H1 (cell line): ENCODE data around the gene DPM3. TPM values are rescaled to one million over a fixed set of nuclear protein-coding genes. Genes with fewer than 3 reads are reported as not detected.

Experiments used
- ASH2L ChIP-seq: fragments of 200-600, 300-600 bp; sonication (generic); IDR thresholded peaks from one replicate; pipeline ENCODE4 v1.7.1; 2017; ENCODE audit warnings: low read length
- BACH1 ChIP-seq: IDR thresholded peaks from 2 replicates; pipeline ENCODE4 v1.6.1; 2012; ENCODE audit warnings: low read length, improper control_type of control experiment
- BCL11A ChIP-seq, 2 experiments: IDR thresholded peaks; one replicate each; pipeline ENCODE4 v1.6.1; 2011; ENCODE audit warnings: low read depth in 2 of 2, low read length in 2 of 2, mild to moderate bottlenecking in 2 of 2
- CEBPB ChIP-seq: IDR thresholded peaks from 2 replicates; pipeline ENCODE4 v1.6.1; 2012; ENCODE audit warnings: low read depth, low read length
- EZH2 ChIP-seq: fragments of 200-600 bp; sonication (generic); IDR thresholded peaks from 2 replicates; pipeline ENCODE4 v1.7.1; 2012; ENCODE audit warnings: low read depth, mild to moderate bottlenecking, moderate library complexity, low read length, inconsistent platforms; ENCODE audit not compliant: severe bottlenecking
- FOSL1 ChIP-seq: IDR thresholded peaks from 2 replicates; pipeline ENCODE4 v1.6.1; 2011; ENCODE audit warnings: mild to moderate bottlenecking, low read depth, low read length, moderate library complexity; ENCODE audit not compliant: insufficient read depth
- HDAC6 ChIP-seq: IDR thresholded peaks from one replicate; pipeline ENCODE4 v1.7.1; 2012; ENCODE audit warnings: low read depth, mild to moderate bottlenecking, inconsistent platforms, low read length, moderate library complexity
- KDM4A ChIP-seq: IDR thresholded peaks from one replicate; pipeline ENCODE4 v1.7.1; 2012; ENCODE audit warnings: low read depth, mild to moderate bottlenecking, moderate library complexity, low read length, inconsistent platforms; ENCODE audit not compliant: severe bottlenecking
- MAFK ChIP-seq: IDR thresholded peaks from 2 replicates; pipeline ENCODE4 v1.6.1; 2012; ENCODE audit warnings: low read depth, mild to moderate bottlenecking, improper control_type of control experiment, low read length
- NRF1 ChIP-seq: IDR thresholded peaks from 2 replicates; pipeline ENCODE4 v1.6.1; 2011; ENCODE audit warnings: mild to moderate bottlenecking, low read depth, low read length, improper control_type of control experiment
- POLR2A ChIP-seq, 2 experiments: IDR thresholded peaks; 1 replicate in 1 of 2; 2 replicates in 1 of 2; pipeline ENCODE4 v1.6.1; 2011; ENCODE audit warnings: low read depth in 2 of 2, low read length in 2 of 2, mild to moderate bottlenecking in 2 of 2; ENCODE audit errors: control extremely low read depth in 1 of 2
- POU5F1 ChIP-seq: IDR thresholded peaks from 2 replicates; pipeline ENCODE4 v1.6.1; 2011; ENCODE audit warnings: low read depth, mild to moderate bottlenecking, low read length, moderate library complexity
- SAP30 ChIP-seq: fragments of 300-600 bp; sonication (generic); IDR thresholded peaks from 2 replicates; pipeline ENCODE4 v1.7.1; 2012; ENCODE audit warnings: low read length, moderate library complexity, mild to moderate bottlenecking, inconsistent platforms; ENCODE audit not compliant: insufficient read depth, insufficient replicate concordance
- SIN3A ChIP-seq, 2 experiments: IDR thresholded peaks in 1 of 2; conservative IDR thresholded peaks in 1 of 2; 2 replicates each; pipeline ENCODE4 v1.6.1; 2011 to 2012; ENCODE audit warnings: low read length in 2 of 2, improper control_type of control experiment in 1 of 2, low read depth in 1 of 2, mild to moderate bottlenecking in 1 of 2
- SP4 ChIP-seq: IDR thresholded peaks from 2 replicates; pipeline ENCODE4 v1.6.1; 2012; ENCODE audit warnings: low read length, inconsistent platforms
- SRF ChIP-seq: IDR thresholded peaks from 2 replicates; pipeline ENCODE4 v1.6.1; 2011; ENCODE audit warnings: mild to moderate bottlenecking, low read depth, low read length, moderate library complexity
- TEAD4 ChIP-seq: IDR thresholded peaks from 2 replicates; pipeline ENCODE4 v1.6.1; 2012; ENCODE audit warnings: low read depth, low read length, inconsistent platforms, mixed read lengths
- YY1 ChIP-seq: IDR thresholded peaks from 2 replicates; pipeline ENCODE4 v1.6.1; 2011; ENCODE audit warnings: low read depth, mild to moderate bottlenecking, low read length
- polyA plus RNA-seq, 7 experiments: library from polyadenylated mRNA; depleted of rRNA in 3 of 7; stranded (reverse) in 5 of 7; unstranded in 2 of 7; fragments of >200 nt in 5 of 7; fragments of 200-250 nt in 2 of 7; gene quantifications; 1 replicate in 5 of 7; 2 replicates in 1 of 7; 4 replicates in 1 of 7; pipeline versions ENCODE4 v1.2.1 to v1.2.3, GENCODE V29; 2011 to 2013; ENCODE audit warnings: missing spikeins in 2 of 7, mixed read lengths in 2 of 7
- total RNA-seq: library from RNA; stranded (reverse); fragmentation: NEBNext Ultra II Directional; extraction: Animal tissue kit (Norgen Biotek cat#: 25700); gene quantifications from 2 replicates; pipeline ENCODE4 v1.2.1, GENCODE V29; 2021
- TF ChIP-seq, protein P1 (sequence below): IDR thresholded peaks from 2 replicates; pipeline ENCODE4 v1.6.1; 2011; ENCODE audit warnings: low read length, improper control_type of control experiment
- TF ChIP-seq, protein P2 (sequence below): IDR thresholded peaks from 2 replicates; pipeline ENCODE4 v1.6.1; 2012; ENCODE audit warnings: inconsistent platforms
- TF ChIP-seq, protein P3 (sequence below): IDR thresholded peaks from 2 replicates; pipeline ENCODE4 v1.6.1; 2012; ENCODE audit warnings: low read length, inconsistent platforms

DPM3 gene
- total and polyA plus RNA-seq, 2 of the 8 experiments (the other 6 are each of a cell fraction or from before 2014, with no cell fraction given) = 44.8 to 227 TPM

DNA sequence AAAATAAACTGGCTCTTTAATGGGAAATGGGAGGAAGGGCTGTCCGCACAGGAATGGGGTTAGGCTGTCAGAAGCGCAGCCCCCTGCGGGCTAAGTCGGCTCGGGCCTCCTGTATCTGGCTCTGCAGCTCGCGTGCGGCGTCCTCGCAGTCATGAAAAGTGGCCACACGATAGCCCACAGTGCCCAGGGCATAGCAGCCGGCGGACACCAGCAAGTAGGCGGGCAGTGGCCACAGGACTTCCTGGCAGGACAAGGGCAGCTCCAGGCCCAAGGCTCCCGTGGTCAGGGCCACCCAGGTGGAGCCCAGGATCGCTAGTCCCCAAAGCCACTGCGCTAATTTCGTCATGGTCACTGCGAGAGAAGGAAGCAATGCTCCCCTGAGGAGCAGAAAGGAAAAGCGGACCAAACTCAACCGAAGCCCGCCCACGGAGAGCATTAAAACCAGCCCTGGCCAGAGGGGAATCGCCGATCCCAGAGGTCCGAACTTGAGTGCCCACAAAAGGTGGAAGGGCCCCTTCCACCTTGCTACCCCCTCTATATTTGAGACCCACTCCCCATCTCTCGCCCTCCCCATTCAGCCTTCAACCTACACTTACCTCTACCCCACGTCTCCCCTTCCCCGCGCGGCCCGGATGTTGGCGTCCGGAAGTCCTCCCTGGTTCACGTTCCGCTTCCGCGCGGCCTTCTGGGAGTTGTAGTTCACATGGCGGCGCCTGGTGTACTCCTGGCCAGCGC is at the start of gene DPM3 (continued):
- TF ChIP-seq, protein P1, sequence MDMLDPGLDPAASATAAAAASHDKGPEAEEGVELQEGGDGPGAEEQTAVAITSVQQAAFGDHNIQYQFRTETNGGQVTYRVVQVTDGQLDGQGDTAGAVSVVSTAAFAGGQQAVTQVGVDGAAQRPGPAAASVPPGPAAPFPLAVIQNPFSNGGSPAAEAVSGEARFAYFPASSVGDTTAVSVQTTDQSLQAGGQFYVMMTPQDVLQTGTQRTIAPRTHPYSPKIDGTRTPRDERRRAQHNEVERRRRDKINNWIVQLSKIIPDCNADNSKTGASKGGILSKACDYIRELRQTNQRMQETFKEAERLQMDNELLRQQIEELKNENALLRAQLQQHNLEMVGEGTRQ = no peak
- TF ChIP-seq TEAD4 (0 out of 2 replicates have a peak, but pooled peaks have one; percentile 11), POLR2A (IDR thresholded peaks at IDR 0.05; ENCODE audit: control extremely low read depth in 1 of 2, low read depth in 2 of 2, low read length in 2 of 2) (no peak; a peak in 1 of 3 replicates), EZH2 (no peak), FOSL1 (no peak), NRF1 (no peak), BACH1 (no peak), HDAC6 (no peak), SRF (peak; percentile 24; the same call in 1 of the 2 replicates), CEBPB (no peak), SAP30 (no peak), MAFK (no peak), BCL11A (IDR thresholded peaks at IDR 0.05; ENCODE audit: low read depth in 2 of 2, low read length in 2 of 2) (no peak), KDM4A (peak; percentile 60), ASH2L (peak; percentile 81), SP4 (no peak), POU5F1 (no peak), YY1 (peak; percentile 50; the same call in 1 of the 2 replicates), SIN3A (conservative IDR thresholded peaks at IDR 0.05 in 1 of 2, IDR thresholded peaks at IDR 0.05 in 1 of 2; ENCODE audit: low read depth in 1 of 2, low read length in 2 of 2) (peak in 1 of 2 experiments; percentile 77; a peak in 1 of 4 replicates)
- TF ChIP-seq, protein P2, sequence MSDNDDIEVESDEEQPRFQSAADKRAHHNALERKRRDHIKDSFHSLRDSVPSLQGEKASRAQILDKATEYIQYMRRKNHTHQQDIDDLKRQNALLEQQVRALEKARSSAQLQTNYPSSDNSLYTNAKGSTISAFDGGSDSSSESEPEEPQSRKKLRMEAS = no peak; the same call in 1 of the 2 replicates
- TF ChIP-seq, protein P3, sequence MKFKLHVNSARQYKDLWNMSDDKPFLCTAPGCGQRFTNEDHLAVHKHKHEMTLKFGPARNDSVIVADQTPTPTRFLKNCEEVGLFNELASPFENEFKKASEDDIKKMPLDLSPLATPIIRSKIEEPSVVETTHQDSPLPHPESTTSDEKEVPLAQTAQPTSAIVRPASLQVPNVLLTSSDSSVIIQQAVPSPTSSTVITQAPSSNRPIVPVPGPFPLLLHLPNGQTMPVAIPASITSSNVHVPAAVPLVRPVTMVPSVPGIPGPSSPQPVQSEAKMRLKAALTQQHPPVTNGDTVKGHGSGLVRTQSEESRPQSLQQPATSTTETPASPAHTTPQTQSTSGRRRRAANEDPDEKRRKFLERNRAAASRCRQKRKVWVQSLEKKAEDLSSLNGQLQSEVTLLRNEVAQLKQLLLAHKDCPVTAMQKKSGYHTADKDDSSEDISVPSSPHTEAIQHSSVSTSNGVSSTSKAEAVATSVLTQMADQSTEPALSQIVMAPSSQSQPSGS = no peak
